Neural crest cell (in vitro differentiated cells): Measurements from ENCODE around the gene MAP2K6. TPM values are rescaled to one million over a fixed set of nuclear protein-coding genes. Genes with fewer than 3 reads are reported as not detected.

ENCODE experiments used
- DNase-seq: peaks from one replicate; pipeline ENCODE4 v3.0.0; 2021; ENCODE audit warnings: low read depth, mixed read lengths, low spot score
- H3K27ac Mint-ChIP-seq: one replicate; pipeline ENCODE4 v1.8.0; 2021; ENCODE audit warnings: mild to moderate bottlenecking, mixed read lengths; ENCODE audit not compliant: unreplicated experiment
- H3K27me3 Mint-ChIP-seq: 2 replicates; pipeline ENCODE4 v1.8.0; 2021; ENCODE audit warnings: low read depth, mild to moderate bottlenecking, mixed read lengths
- H3K36me3 Mint-ChIP-seq: 2 replicates; pipeline ENCODE4 v1.8.0; 2021; ENCODE audit warnings: low read depth, mild to moderate bottlenecking, mixed read lengths
- H3K4me1 Mint-ChIP-seq: 2 replicates; pipeline ENCODE4 v1.8.0; 2021; ENCODE audit warnings: mixed read lengths
- H3K4me3 Mint-ChIP-seq: one replicate; pipeline ENCODE4 v1.8.0; 2021; ENCODE audit warnings: mild to moderate bottlenecking, mixed read lengths
- H3K9me3 Mint-ChIP-seq: 2 replicates; pipeline ENCODE4 v1.8.0; 2021; ENCODE audit warnings: mixed read lengths
- total RNA-seq: library from RNA; stranded (reverse); gene quantifications from 2 replicates; pipeline ENCODE4 v1.2.1, GENCODE V29; 2021
- TF ChIP-seq, protein P1 (sequence below): fragments of 200-600 bp; sonication (generic); conservative IDR thresholded peaks from 2 replicates; pipeline ENCODE4 v1.5.0; 2021; ENCODE audit warnings: antibody characterized with exemption, mild to moderate bottlenecking

MAP2K6 gene
- total RNA-seq, 1 donor from 2014 or later: 45.4 TPM

DNA sequence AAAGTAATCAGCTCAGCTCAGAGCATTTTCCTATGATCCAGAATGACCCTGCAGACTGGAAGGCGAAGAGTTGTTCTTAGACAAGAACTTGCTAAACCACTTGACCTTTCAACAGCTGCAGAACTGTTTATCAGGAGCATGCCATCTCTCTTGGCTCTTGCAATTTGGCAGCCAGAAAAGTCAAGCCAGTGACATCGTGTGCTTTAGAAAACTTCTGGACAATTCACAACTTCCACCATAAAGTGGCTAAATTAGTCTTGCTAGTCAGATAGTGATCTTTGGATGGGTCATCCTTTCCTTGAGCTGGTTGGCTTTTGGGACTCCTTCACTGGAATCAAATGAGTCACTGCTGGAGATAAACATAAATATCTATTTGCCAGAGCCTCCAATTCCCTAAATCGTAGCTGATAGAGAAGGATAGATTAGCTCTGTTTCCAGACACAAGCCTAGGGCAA, 146.5 kb downstream of the MAP2K6 start:
- Mint-ChIP-seq H3K27me3 (peaks cover 3% of the 10 kb centered on the region), H3K27ac (no peak overlapping the region), H3K4me1 (no peaks in the 10 kb centered on the region), H3K36me3 (peaks cover 4% of the 10 kb centered on the region), H3K9me3 (no peaks in the 10 kb centered on the region), H3K4me3 (no peak overlapping the region)
- TF ChIP-seq, protein P1, sequence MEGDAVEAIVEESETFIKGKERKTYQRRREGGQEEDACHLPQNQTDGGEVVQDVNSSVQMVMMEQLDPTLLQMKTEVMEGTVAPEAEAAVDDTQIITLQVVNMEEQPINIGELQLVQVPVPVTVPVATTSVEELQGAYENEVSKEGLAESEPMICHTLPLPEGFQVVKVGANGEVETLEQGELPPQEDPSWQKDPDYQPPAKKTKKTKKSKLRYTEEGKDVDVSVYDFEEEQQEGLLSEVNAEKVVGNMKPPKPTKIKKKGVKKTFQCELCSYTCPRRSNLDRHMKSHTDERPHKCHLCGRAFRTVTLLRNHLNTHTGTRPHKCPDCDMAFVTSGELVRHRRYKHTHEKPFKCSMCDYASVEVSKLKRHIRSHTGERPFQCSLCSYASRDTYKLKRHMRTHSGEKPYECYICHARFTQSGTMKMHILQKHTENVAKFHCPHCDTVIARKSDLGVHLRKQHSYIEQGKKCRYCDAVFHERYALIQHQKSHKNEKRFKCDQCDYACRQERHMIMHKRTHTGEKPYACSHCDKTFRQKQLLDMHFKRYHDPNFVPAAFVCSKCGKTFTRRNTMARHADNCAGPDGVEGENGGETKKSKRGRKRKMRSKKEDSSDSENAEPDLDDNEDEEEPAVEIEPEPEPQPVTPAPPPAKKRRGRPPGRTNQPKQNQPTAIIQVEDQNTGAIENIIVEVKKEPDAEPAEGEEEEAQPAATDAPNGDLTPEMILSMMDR: no peak
- DNase-seq: no peak

DNA sequence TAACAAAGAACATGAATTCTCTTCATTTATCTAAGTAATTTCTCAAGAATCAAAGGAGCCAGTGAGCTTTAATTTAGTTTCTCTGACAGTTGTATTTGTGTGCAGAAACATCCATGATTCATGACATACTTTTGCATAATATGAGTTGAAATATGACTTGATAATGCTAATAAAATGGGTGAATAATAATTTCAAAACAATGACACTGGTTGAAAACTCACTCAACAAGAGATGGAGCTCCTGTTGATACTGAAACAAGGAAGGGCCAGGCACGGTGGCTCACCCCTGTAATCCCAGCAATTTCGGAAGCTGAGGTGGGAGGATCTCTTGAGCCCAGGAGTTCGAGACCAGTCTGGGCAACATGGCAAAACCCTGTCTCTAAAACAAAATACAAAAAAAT, 147.0 kb downstream of the MAP2K6 start:
- H3K27me3 Mint-ChIP-seq: peaks cover 3% of the 10 kb centered on the region
- no peak for DNase-seq
- no peaks in the 10 kb centered on the region for H3K9me3 Mint-ChIP-seq
- H3K4me1 Mint-ChIP-seq: no peaks in the 10 kb centered on the region
- TF ChIP-seq, protein P1: no peak
- no peak overlapping the region for H3K27ac Mint-ChIP-seq
- H3K36me3 Mint-ChIP-seq: peaks cover 4% of the 10 kb centered on the region
- H3K4me3 Mint-ChIP-seq: no peak overlapping the region

GRCh38 chr17:69565447-69565846, 150.9 kb downstream of the MAP2K6 start:
- Mint-ChIP-seq H3K9me3 (no peaks in the 10 kb centered on the region), H3K4me3 (peak overlapping the region; percentile 3), H3K36me3 (no peaks in the 10 kb centered on the region), H3K27ac (no peak overlapping the region), H3K27me3 (peaks cover 5% of the 10 kb centered on the region), H3K4me1 (no peaks in the 10 kb centered on the region)
- no peak for DNase-seq
- TF ChIP-seq, protein P1: no peak

- no peak overlapping the region for H3K27ac Mint-ChIP-seq
- TF ChIP-seq, protein P1: no peak
- no peak overlapping the region for H3K4me3 Mint-ChIP-seq
- H3K9me3 Mint-ChIP-seq: no peaks in the 10 kb centered on the region
- no peaks in the 10 kb centered on the region for H3K4me1 Mint-ChIP-seq
- peaks cover 5% of the 10 kb centered on the region for H3K27me3 Mint-ChIP-seq
- H3K36me3 Mint-ChIP-seq: no peaks in the 10 kb centered on the region
- no peak for DNase-seq
Measured at GRCh38 chr17:69567130-69567529, 152.6 kb downstream of the MAP2K6 start.

GRCh38 chr17:69572747-69573146, 158.2 kb downstream of the MAP2K6 start:
- no peak overlapping the region for H3K27ac Mint-ChIP-seq
- TF ChIP-seq, protein P1: no peak
- no peak overlapping the region for H3K4me3 Mint-ChIP-seq
- no peaks in the 10 kb centered on the region for H3K9me3 Mint-ChIP-seq
- no peaks in the 10 kb centered on the region for H3K27me3 Mint-ChIP-seq
- peaks cover 26% of the 10 kb centered on the region for H3K4me1 Mint-ChIP-seq
- DNase-seq: no peak
- no peaks in the 10 kb centered on the region for H3K36me3 Mint-ChIP-seq

- TF ChIP-seq, protein P1: no peak
Measured at GRCh38 chr17:69573396-69573795, 158.9 kb downstream of the MAP2K6 start.

More at GRCh38 chr17:69573396-69573795, 158.9 kb downstream of the MAP2K6 start:
- peaks cover 26% of the 10 kb centered on the region for H3K4me1 Mint-ChIP-seq
- no peak overlapping the region for H3K4me3 Mint-ChIP-seq
- H3K9me3 Mint-ChIP-seq: no peaks in the 10 kb centered on the region
- no peaks in the 10 kb centered on the region for H3K36me3 Mint-ChIP-seq
- no peak for DNase-seq
- no peaks in the 10 kb centered on the region for H3K27me3 Mint-ChIP-seq
- no peak overlapping the region for H3K27ac Mint-ChIP-seq
